GM21447 (cell line): ENCODE measurements around the gene IFNA14.
"Not testable (repeated sequence)": the region's sequence is repeated elsewhere in the genome, so short reads cannot be mapped to it uniquely, and the experiment has no call there.

Experiments used
- ATAC-seq: cut with Tn5 transposase; IDR thresholded peaks from one replicate; pipeline ENCODE4 v1.9.1; 2021; ENCODE audit not compliant: unreplicated experiment

Gene IFNA14

GRCh38 chr9:21217211-21217610, 22.6 kb downstream of the IFNA14 start, which contains the start of gene IFNA16:
TSS of gene IFNA16 (minus strand) at chr9:21217311. CDS start at chr9:21217305, 6 bp downstream.
- not testable (repeated sequence) for ATAC-seq

GRCh38 chr9:21213411-21214326, 26.1 kb downstream of the IFNA14 start:
- peak; percentile 69 for ATAC-seq

GRCh38 chr9:21212160-21212559, 27.6 kb downstream of the IFNA14 start:
- not testable (repeated sequence) for ATAC-seq

DNA sequence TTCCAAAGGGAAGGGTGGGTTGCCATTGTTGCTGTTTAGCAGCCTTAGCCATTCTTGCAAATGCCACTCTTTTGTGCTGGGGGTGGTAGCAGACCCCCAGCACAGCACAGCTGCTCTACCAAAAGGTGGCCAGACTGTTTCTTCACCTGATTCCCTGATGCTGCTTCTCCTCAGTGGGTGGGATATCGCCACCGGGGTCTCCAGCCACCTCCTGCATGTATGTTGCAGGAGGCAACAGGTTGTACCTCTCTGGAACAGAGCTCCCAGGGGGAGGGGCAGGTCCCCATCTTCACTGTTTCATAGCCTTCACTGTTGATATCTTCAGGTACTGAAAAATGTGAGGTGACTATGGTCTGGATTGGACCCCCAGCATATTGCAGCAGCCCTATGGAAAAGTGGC, 29.0 kb downstream of the IFNA14 start:
- ATAC-seq, result not testable (repeated sequence)

GRCh38 chr9:21210311-21210710, 29.5 kb downstream of the IFNA14 start:
- no peak for ATAC-seq

DNA sequence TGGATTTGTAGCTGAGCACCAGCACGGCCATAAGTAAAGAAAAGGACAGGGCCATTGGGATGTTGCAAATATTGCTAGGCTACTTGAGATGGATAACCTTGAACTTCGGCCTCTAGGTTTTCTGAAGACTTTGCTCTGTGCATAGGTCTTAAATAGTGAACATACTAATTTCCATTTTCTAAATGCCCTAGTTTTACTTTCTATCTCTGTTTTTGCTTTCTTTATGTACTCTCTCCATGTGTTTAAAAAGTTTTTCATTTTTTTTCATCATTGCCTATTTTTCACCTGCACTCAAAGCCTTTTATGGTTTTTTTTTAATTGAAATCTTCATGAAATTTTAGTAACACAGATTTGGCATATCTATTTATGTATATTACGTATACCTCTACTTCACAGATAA, 32.8 kb downstream of the IFNA14 start, which contains the start of gene IFNA10:
IFNA10 (minus strand) TSS at position 101 of the 400 bp plus-strand sequence; CDS start at position 55, 46 bp downstream.
- not testable (repeated sequence) for ATAC-seq

DNA sequence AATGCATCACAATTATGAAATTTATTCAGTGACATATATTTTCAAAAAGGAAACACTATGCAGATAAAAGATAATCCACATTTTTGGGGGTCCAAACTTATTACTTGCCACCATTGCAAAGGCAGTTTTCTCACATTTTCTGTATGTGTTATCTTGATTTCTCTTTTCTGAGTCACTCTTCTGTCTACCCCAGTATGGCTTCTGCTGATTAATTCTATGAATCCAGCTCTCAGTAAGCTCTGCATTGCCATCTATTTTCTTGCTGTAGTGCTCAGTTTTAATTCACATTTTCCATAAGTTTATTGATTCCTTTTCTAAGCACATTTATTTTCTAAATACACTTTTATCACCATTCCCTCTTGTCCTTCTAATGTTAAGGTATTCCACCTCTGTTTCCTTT, 34.6 kb downstream of the IFNA14 start:
- ATAC-seq, result no peak

GRCh38 chr9:21202105-21202504, 37.7 kb downstream of the IFNA14 start, which contains the start of gene IFNA7:
TSS of gene IFNA7 (minus strand) at chr9:21202205. CDS start at chr9:21202165, 40 bp downstream.
- ATAC-seq, result not testable (repeated sequence)

GRCh38 chr9:21194867-21195776, 44.7 kb downstream of the IFNA14 start:
- peak; percentile 97 for ATAC-seq
